ES-I3 (cell line): ENCODE results near the gene DOCK10.
"Not testable (repeated sequence)": the region's sequence is repeated elsewhere in the genome, so short reads cannot be mapped to it uniquely, and the experiment has no call there.

ENCODE experiments used
- H3K36me3 ChIP-seq: 2 replicates; pipeline ENCODE4 v1.6.1; 2013; ENCODE audit warnings: mild to moderate bottlenecking, low read length, control low read depth, moderate library complexity; ENCODE audit not compliant: insufficient read depth
- H3K4me1 ChIP-seq: 2 replicates; pipeline ENCODE4 v1.6.1; 2013; ENCODE audit warnings: mild to moderate bottlenecking, control low read depth, low read length; ENCODE audit not compliant: insufficient read depth
- H3K9ac ChIP-seq: 2 replicates; pipeline ENCODE4 v1.6.1; 2013; ENCODE audit warnings: low read depth, mild to moderate bottlenecking, low read length, moderate library complexity
- H3K9me3 ChIP-seq: 2 replicates; pipeline ENCODE4 v1.6.1; 2013; ENCODE audit warnings: mild to moderate bottlenecking, low read length, moderate library complexity; ENCODE audit not compliant: control insufficient read depth, insufficient read depth

The DOCK10 gene

GRCh38 chr2:225065882-225066281 lies 23.6 kb upstream of the DOCK10 start:
- no peaks in the 10 kb centered on the region for H3K36me3 ChIP-seq
- H3K9ac ChIP-seq, result no peak overlapping the region
- no peaks in the 10 kb centered on the region; the same call in 1 of the 2 replicates for H3K9me3 ChIP-seq
- no peaks in the 10 kb centered on the region for H3K4me1 ChIP-seq

GRCh38 chr2:225064928-225065327 lies 22.7 kb upstream of the DOCK10 start:
- Histone ChIP-seq H3K36me3 (no peaks in the 10 kb centered on the region), H3K9me3 (no peaks in the 10 kb centered on the region; the same call in 1 of the 2 replicates), H3K4me1 (no peaks in the 10 kb centered on the region), H3K9ac (no peak overlapping the region)

- H3K9ac ChIP-seq, result no peak overlapping the region
- no peaks in the 10 kb centered on the region; the same call in 1 of the 2 replicates for H3K9me3 ChIP-seq
- no peaks in the 10 kb centered on the region for H3K36me3 ChIP-seq
- H3K4me1 ChIP-seq, result no peaks in the 10 kb centered on the region
Observed at GRCh38 chr2:225064362-225064761, 22.1 kb upstream of the DOCK10 start.

- no peaks in the 10 kb centered on the region for H3K36me3 ChIP-seq
- H3K9me3 ChIP-seq, result no peaks in the 10 kb centered on the region
- no peaks in the 10 kb centered on the region for H3K4me1 ChIP-seq
- H3K9ac ChIP-seq, result no peak overlapping the region
Observed at GRCh38 chr2:225056330-225057073, 14.2 kb upstream of the DOCK10 start.

- Histone ChIP-seq H3K4me1 (no peaks in the 10 kb centered on the region), H3K9me3 (no peaks in the 10 kb centered on the region), H3K9ac (no peak overlapping the region), H3K36me3 (no peaks in the 10 kb centered on the region)
Observed at GRCh38 chr2:225055714-225056113, 13.4 kb upstream of the DOCK10 start.

GRCh38 chr2:225052703-225053102 lies 10.4 kb upstream of the DOCK10 start:
- Histone ChIP-seq H3K9ac (no peak overlapping the region), H3K36me3 (no peaks in the 10 kb centered on the region), H3K9me3 (no peaks in the 10 kb centered on the region), H3K4me1 (no peaks in the 10 kb centered on the region)

GRCh38 chr2:225047502-225047901 lies 5.2 kb upstream of the DOCK10 start:
- H3K4me1 ChIP-seq, H3K9me3 ChIP-seq, H3K36me3 ChIP-seq, H3K9ac ChIP-seq: not testable (repeated sequence)

GRCh38 chr2:225042800-225043167 lies 516 bp upstream of the DOCK10 start:
- Histone ChIP-seq H3K4me1 (no peaks in the 10 kb centered on the region; the same call in 1 of the 2 replicates), H3K36me3 (no peaks in the 10 kb centered on the region), H3K9me3 (no peaks in the 10 kb centered on the region), H3K9ac (peak overlapping the region; percentile 75; the same call in 1 of the 2 replicates)

GRCh38 chr2:225041207-225041850 lies 939 bp downstream of the DOCK10 start:
- H3K9ac ChIP-seq, result peak overlapping the region; percentile 75; the same call in 1 of the 2 replicates
- H3K9me3 ChIP-seq, result no peaks in the 10 kb centered on the region
- no peaks in the 10 kb centered on the region; the same call in 1 of the 2 replicates for H3K4me1 ChIP-seq
- no peaks in the 10 kb centered on the region for H3K36me3 ChIP-seq

GRCh38 chr2:225040856-225041206 lies 1.4 kb downstream of the DOCK10 start:
- no peaks in the 10 kb centered on the region for H3K36me3 ChIP-seq
- no peak overlapping the region; the same call in 1 of the 2 replicates for H3K9ac ChIP-seq
- no peaks in the 10 kb centered on the region for H3K9me3 ChIP-seq
- no peaks in the 10 kb centered on the region; the same call in 1 of the 2 replicates for H3K4me1 ChIP-seq

- no peak overlapping the region for H3K9ac ChIP-seq
- H3K36me3 ChIP-seq, result no peaks in the 10 kb centered on the region
- no peaks in the 10 kb centered on the region for H3K9me3 ChIP-seq
- no peaks in the 10 kb centered on the region; the same call in 1 of the 2 replicates for H3K4me1 ChIP-seq
Observed at GRCh38 chr2:225040142-225040541, 2.1 kb downstream of the DOCK10 start.

- Histone ChIP-seq H3K4me1 (no peaks in the 10 kb centered on the region; the same call in 1 of the 2 replicates), H3K36me3 (no peaks in the 10 kb centered on the region), H3K9ac (no peak overlapping the region), H3K9me3 (no peaks in the 10 kb centered on the region)
Observed at GRCh38 chr2:225038231-225038523, 4.1 kb downstream of the DOCK10 start.

GRCh38 chr2:225037415-225038230 lies 4.6 kb downstream of the DOCK10 start:
- Histone ChIP-seq H3K4me1 (no peaks in the 10 kb centered on the region; the same call in 1 of the 2 replicates), H3K9ac (no peak overlapping the region), H3K36me3 (no peaks in the 10 kb centered on the region), H3K9me3 (no peaks in the 10 kb centered on the region)

- H3K4me1 ChIP-seq, result no peaks in the 10 kb centered on the region; the same call in 1 of the 2 replicates
- no peak overlapping the region for H3K9ac ChIP-seq
- no peaks in the 10 kb centered on the region for H3K9me3 ChIP-seq
- no peaks in the 10 kb centered on the region for H3K36me3 ChIP-seq
Observed at GRCh38 chr2:225036431-225036830, 5.8 kb downstream of the DOCK10 start.
